Smooth muscle cell (in vitro differentiated cells): ENCODE data around the gene ACSM2B. TPM values are rescaled to one million over a fixed set of nuclear protein-coding genes. Genes with fewer than 3 reads are reported as not detected.
"Not testable (repeated sequence)": the region's sequence is repeated elsewhere in the genome, so short reads cannot be mapped to it uniquely, and the experiment has no call there.

Experiments used
- DNase-seq: peaks from one replicate; lab custom pipeline; 2025; ENCODE audit not compliant: unreplicated experiment; lab: John Stamatoyannopoulos, UW
- H2AFZ ChIP-seq: fragments of 200-600 bp; sonication (generic); 2 replicates; pipeline ENCODE4 v1.6.0; 2016; ENCODE audit warnings: antibody characterized with exemption, low read depth, mild to moderate bottlenecking
- H3F3A ChIP-seq: fragments of 200-600 bp; sonication (generic); 2 replicates; pipeline ENCODE4 v1.6.0; 2017; ENCODE audit warnings: antibody characterized with exemption, low read depth
- H3K27ac ChIP-seq: fragments of 200-600 bp; sonication (generic); 2 replicates; pipeline ENCODE4 v1.5.1; 2016; ENCODE audit warnings: low read depth, mild to moderate bottlenecking
- H3K27me3 ChIP-seq: fragments of 200-600 bp; sonication (generic); 2 replicates; pipeline ENCODE4 v1.6.1; 2016; ENCODE audit warnings: low read depth, mild to moderate bottlenecking
- H3K36me3 ChIP-seq: fragments of 200-600 bp; sonication (generic); 2 replicates; pipeline ENCODE4 v1.5.1; 2016; ENCODE audit warnings: low read depth
- H3K4me1 ChIP-seq: fragments of 200-600 bp; sonication (generic); 2 replicates; pipeline ENCODE4 v1.5.1; 2016; ENCODE audit warnings: low read depth
- H3K4me2 ChIP-seq: fragments of 200-600 bp; sonication (generic); 2 replicates; pipeline ENCODE4 v1.6.0; 2016; ENCODE audit warnings: mild to moderate bottlenecking
- H3K4me3 ChIP-seq: fragments of 200-600 bp; sonication (generic); 2 replicates; pipeline ENCODE4 v1.5.1; 2016; ENCODE audit warnings: mild to moderate bottlenecking
- H3K79me2 ChIP-seq: fragments of 200-600 bp; sonication (generic); 2 replicates; pipeline ENCODE4 v1.6.0; 2016; ENCODE audit warnings: low read depth, mild to moderate bottlenecking
- H3K9ac ChIP-seq: fragments of 200-600 bp; sonication (generic); 2 replicates; pipeline ENCODE4 v1.6.0; 2016; ENCODE audit warnings: low read depth
- H3K9me3 ChIP-seq: fragments of 200-600 bp; sonication (generic); replicated peaks from 2 replicates; pipeline ENCODE4 v1.5.1; 2016; ENCODE audit warnings: low read depth
- H4K20me1 ChIP-seq: fragments of 200-600 bp; sonication (generic); 2 replicates; pipeline ENCODE4 v1.6.0; 2016; ENCODE audit warnings: low read depth
- CTCF ChIP-seq: fragments of 200-600 bp; sonication (generic); IDR thresholded peaks from 2 replicates; pipeline ENCODE4 v1.5.1; 2017; ENCODE audit warnings: borderline replicate concordance, mild to moderate bottlenecking, antibody characterized with exemption; ENCODE audit not compliant: insufficient read depth, poor library complexity, severe bottlenecking
- WGBS: methylation state at CpG from one replicate; pipeline ENCODE4 v1.1.7; 2016; ENCODE audit warnings: low lambda C conversion rate; 5-methylcytosine and 5-hydroxymethylcytosine counted together
- polyA plus RNA-seq: library from polyadenylated mRNA; unstranded; fragments of >200 nt; fragmentation: Nextera tagmentation; extraction: Ambion mirVana; gene quantifications from 2 replicates; pipeline ENCODE4 v1.2.1, GENCODE V29; 2016
- total RNA-seq: library from RNA; depleted of rRNA; stranded (reverse); fragments of >200 nt; gene quantifications from 2 replicates; pipeline ENCODE4 v1.2.3, GENCODE V29; 2014

The ACSM2B gene
- total and polyA plus RNA-seq, 2 experiments from 2014 or later, result not detected

DNA sequence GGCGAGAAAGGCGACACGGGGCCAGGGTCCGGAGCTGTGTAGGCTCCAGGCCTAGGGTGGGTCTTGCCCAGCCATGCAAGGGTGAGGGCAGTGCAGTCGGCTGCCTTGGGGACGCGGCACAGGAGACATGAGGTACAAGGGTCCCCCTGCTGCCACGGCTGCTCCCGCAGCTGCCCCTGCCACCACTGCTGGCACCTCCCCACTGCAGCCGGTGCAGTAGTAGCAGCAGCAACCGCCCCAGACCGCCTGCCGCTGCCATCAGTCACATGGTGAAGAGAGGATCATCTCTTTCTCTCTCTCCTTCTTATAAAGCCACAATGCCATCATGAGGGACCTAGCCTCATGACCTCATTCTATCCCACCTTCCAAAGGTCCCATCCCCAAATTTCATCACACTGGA lies 44.4 kb downstream of the ACSM2B start:
- H3K4me3 ChIP-seq, H3K4me2 ChIP-seq, H3F3A ChIP-seq, H2AFZ ChIP-seq, H3K79me2 ChIP-seq, H3K9ac ChIP-seq, H3K9me3 ChIP-seq, H3K36me3 ChIP-seq, DNase-seq, H3K27me3 ChIP-seq, H3K4me1 ChIP-seq, H3K27ac ChIP-seq, H4K20me1 ChIP-seq: not testable (repeated sequence)
- WGBS, result no CpG with 5 or more reads among the region's 13 CpGs

GRCh38 chr16:20520103-20520502 lies 56.1 kb downstream of the ACSM2B start:
- TF ChIP-seq CTCF, result no peak
- Histone ChIP-seq H3K4me1 (no peaks in the 10 kb centered on the region), H3K79me2 (no peaks in the 10 kb centered on the region), H3K36me3 (no peaks in the 10 kb centered on the region), H4K20me1 (no peaks in the 10 kb centered on the region), H2AFZ (no peak overlapping the region), H3K27me3 (no peaks in the 10 kb centered on the region), H3K9me3 (no peaks in the 10 kb centered on the region), H3K9ac (no peak overlapping the region), H3K4me2 (no peak overlapping the region), H3K27ac (no peak overlapping the region), H3K4me3 (no peak overlapping the region), H3F3A (no peaks in the 10 kb centered on the region)
- DNase-seq, result no peak
- 64% methylated on average over 1 of the region's 1 CpG for WGBS

- Histone ChIP-seq H2AFZ (no peak overlapping the region), H3K27me3 (no peaks in the 10 kb centered on the region), H3F3A (no peaks in the 10 kb centered on the region), H3K27ac (no peak overlapping the region), H3K36me3 (no peaks in the 10 kb centered on the region), H3K4me3 (no peak overlapping the region), H4K20me1 (no peaks in the 10 kb centered on the region), H3K79me2 (no peaks in the 10 kb centered on the region), H3K9ac (no peak overlapping the region), H3K9me3 (no peaks in the 10 kb centered on the region), H3K4me1 (no peaks in the 10 kb centered on the region), H3K4me2 (no peak overlapping the region)
- WGBS, result 35% methylated on average over 3 of the region's 3 CpGs
- no peak for TF ChIP-seq CTCF
- DNase-seq, result no peak
Measured at GRCh38 chr16:20519231-20519630, 56.9 kb downstream of the ACSM2B start.

GRCh38 chr16:20517149-20517548 lies 59.0 kb downstream of the ACSM2B start:
- Histone ChIP-seq H4K20me1 (no peaks in the 10 kb centered on the region), H3K79me2 (no peaks in the 10 kb centered on the region), H3K4me1 (no peaks in the 10 kb centered on the region), H3K36me3 (no peaks in the 10 kb centered on the region), H3K4me2 (no peak overlapping the region), H3K9me3 (no peaks in the 10 kb centered on the region), H3F3A (no peaks in the 10 kb centered on the region), H3K27me3 (no peaks in the 10 kb centered on the region), H3K27ac (no peak overlapping the region), H2AFZ (no peak overlapping the region), H3K9ac (no peak overlapping the region), H3K4me3 (no peak overlapping the region)
- no peak for TF ChIP-seq CTCF
- 55% methylated on average over 3 of the region's 3 CpGs for WGBS
- DNase-seq, result no peak
